Heart left ventricle (tissue), 13 donors: ENCODE measurements around the gene LY86.

Experiments used
- CTCF ChIP-seq, 12 donors: fragments of 200-600 bp; sonication (generic) in 4 of 12; IDR thresholded peaks; one replicate each; pipeline versions ENCODE4 v1.5.0 to v1.8.0; 2018 to 2022; ENCODE audit warnings: antibody characterized with exemption in 12 of 12, mild to moderate bottlenecking in 5 of 12
- POLR2A ChIP-seq, 2 donors: fragments of 450-650 bp; IDR thresholded peaks; one replicate each; pipeline ENCODE4 v1.6.1; 2017; ENCODE audit warnings: antibody characterized with exemption in 2 of 2, mild to moderate bottlenecking in 2 of 2, moderate library complexity in 2 of 2
- donor health status: ischemic (EF 13 %, LVEDD 7.1; RV severe dilation, severe dysfunction).
- donor health status: DM: no; HTN: yes; CAD: no.
- donor health status: DM: no; HTN: no; CAD: no.
- donor health status: ischemic (EF 25% LVEDD 6.9; RV normal size, moderate dysfunction).
- donor health status: ischemic (EF 25% LVEDD 5.7; RV mildly dilated, moderate dysfunction).
- donor health status: ischemic (EF 35%, LVEDD 5.7; RV mildly dilated, moderate dysfunction).
- donor health status: nonischemic (EF 11% LVEDD 7.7; RV severe dilation, severe dysfunction).
- donor health status: DM: yes; HTN: yes; CAD: no.
- donor health status: PGD.
- donor health status: ischemic (EF 29% LVEDD 5.4; RV normal size, mild dysfunction).
- donor health status: nonischemic (EF 23%, LVEDD 6.1; RV moderate dilation, normal function).

GRCh38 chr6:6629402-6629801 is 40.9 kb downstream of the LY86 start:
- TF ChIP-seq POLR2A (IDR thresholded peaks at IDR 0.05) (no peak), CTCF (IDR thresholded peaks at IDR 0.05) (no peak)
